Measurements from ENCODE around the gene PARM1. TPM values are rescaled to one million over a fixed set of nuclear protein-coding genes. Genes with fewer than 3 reads are reported as not detected.
A peak's percentile ranks its signal among the peaks of the same experiment; 100 is the strongest.

PARM1 gene
- total and polyA plus RNA-seq, 9 of the 15 experiments (the other 6 are each of a cell fraction or from before 2014, with no cell fraction given): 0.07 TPM; not detected in 8

GRCh38 chr4:75028196-75028854, 95.4 kb downstream of the PARM1 start:
- no peak for DNase-seq (ENCODE audit: extremely low read depth in 1 of 4, low spot score in 3 of 4)
- H3K4me1 ChIP-seq (replicated peaks in 1 of 2; ENCODE audit: control insufficient read depth in 2 of 2, insufficient read depth in 2 of 2, low read length in 2 of 2): no peaks in the 10 kb centered on the region
- no peak overlapping the region for H3K9ac ChIP-seq (ENCODE audit: insufficient read depth in 1 of 2, low read depth in 2 of 2, low read length in 2 of 2)
- no peak overlapping the region for H3K4me3 ChIP-seq
- ChIA-PET POLR2A (interaction anchor here (0.6 kb wide), 1 partner anchor 32 kb away, joined by 3 read pairs; no protein-coding TSS in a partner anchor), CTCF (ENCODE audit: low intra/inter-chr PET ratio) (no interaction called here)
- no peaks in the 10 kb centered on the region for H3K36me3 ChIP-seq (ENCODE audit: control insufficient read depth, insufficient read depth, low read length)
- no peak overlapping the region for H3K4me2 ChIP-seq (ENCODE audit: insufficient read depth, low read length)
- in situ Hi-C loops (cut with MboI): no loop called here
- H3K9me3 ChIP-seq (replicated peaks; ENCODE audit: control insufficient read depth, insufficient read depth, low read depth, low read length): no peaks in the 10 kb centered on the region
- no peak for TF ChIP-seq SIX5 (IDR thresholded peaks at IDR 0.05; ENCODE audit: borderline replicate concordance in 1 of 2, insufficient read depth in 1 of 2, low read depth in 1 of 2, low read length in 2 of 2)
- peak; percentile 20; the same call in 1 of the 2 replicates for TF ChIP-seq MAFF (IDR thresholded peaks at IDR 0.05; ENCODE audit: low read length)
- TF ChIP-seq ZNF316 (IDR thresholded peaks at IDR 0.05): peak; percentile 41; the same call in 1 of the 2 replicates
- no peak for TF ChIP-seq TRIM24 (IDR thresholded peaks at IDR 0.05)
- no peak for FAIRE-seq
- 3% methylated on average over 6 of the region's 6 CpGs for WGBS (ENCODE audit: insufficient coverage, low coverage, missing lambda C conversion rate)
- no peaks in the 10 kb centered on the region for H4K20me1 ChIP-seq (replicated peaks; ENCODE audit: control insufficient read depth, insufficient read depth, low read length)
- peaks cover 3 to 4% of the 10 kb centered on the region in 2 experiments; a peak in 2 of 5 replicates for H3K27me3 ChIP-seq (ENCODE audit: control insufficient read depth in 2 of 2, insufficient read depth in 2 of 2, low read length in 2 of 2)
- BruUV-seq (replicated peaks): no TSS peak
- ATAC-seq: no peak
- H3K9me1 ChIP-seq (ENCODE audit: control insufficient read depth, insufficient read depth, low read length): no peaks in the 10 kb centered on the region
- H3K79me2 ChIP-seq (ENCODE audit: control insufficient read depth, insufficient read depth, low read length): no peaks in the 10 kb centered on the region
- H3K27ac ChIP-seq (ENCODE audit: extremely low read depth, low read depth, low read length): no peak overlapping the region
- H2AFZ ChIP-seq (ENCODE audit: low read depth, low read length): no peak overlapping the region
- intact Hi-C loops (cut with micrococcal nuclease): no loop called here

GRCh38 chr4:75030028-75030427, 97.1 kb downstream of the PARM1 start:
- in situ Hi-C loops (cut with MboI): no loop called here
- no peak overlapping the region for H3K27ac ChIP-seq (ENCODE audit: extremely low read depth, low read depth, low read length)
- CTCF ChIA-PET (ENCODE audit: low intra/inter-chr PET ratio): no interaction called here
- H3K9ac ChIP-seq (ENCODE audit: insufficient read depth in 1 of 2, low read depth in 2 of 2, low read length in 2 of 2): no peak overlapping the region
- H3K27me3 ChIP-seq (ENCODE audit: control insufficient read depth in 2 of 2, insufficient read depth in 2 of 2, low read length in 2 of 2): peaks cover 4 to 9% of the 10 kb centered on the region in 2 experiments; a peak in 3 of 5 replicates
- POLR2A ChIA-PET: no interaction called here
- H3K4me2 ChIP-seq (ENCODE audit: insufficient read depth, low read length): no peak overlapping the region
- no peak overlapping the region for H2AFZ ChIP-seq (ENCODE audit: low read depth, low read length)
- H3K9me1 ChIP-seq (ENCODE audit: control insufficient read depth, insufficient read depth, low read length): no peaks in the 10 kb centered on the region
- H3K4me1 ChIP-seq (replicated peaks in 1 of 2; ENCODE audit: control insufficient read depth in 2 of 2, insufficient read depth in 2 of 2, low read length in 2 of 2): no peaks in the 10 kb centered on the region
- ATAC-seq (no peak), FAIRE-seq (no peak), DNase-seq (ENCODE audit: extremely low read depth in 1 of 4, low spot score in 3 of 4) (no peak)
- no peaks in the 10 kb centered on the region for H3K79me2 ChIP-seq (ENCODE audit: control insufficient read depth, insufficient read depth, low read length)
- WGBS (ENCODE audit: insufficient coverage, low coverage, missing lambda C conversion rate): 0% methylated on average over 1 of the region's 1 CpG
- H3K9me3 ChIP-seq (replicated peaks; ENCODE audit: control insufficient read depth, insufficient read depth, low read depth, low read length): no peaks in the 10 kb centered on the region
- H3K4me3 ChIP-seq: no peak overlapping the region
- no TSS peak for BruUV-seq (replicated peaks)
- intact Hi-C loops (cut with micrococcal nuclease): no loop called here
- H3K36me3 ChIP-seq (ENCODE audit: control insufficient read depth, insufficient read depth, low read length): no peaks in the 10 kb centered on the region
- H4K20me1 ChIP-seq (replicated peaks; ENCODE audit: control insufficient read depth, insufficient read depth, low read length): no peaks in the 10 kb centered on the region
- TF ChIP-seq MEF2D (tag; conservative IDR thresholded peaks at IDR 0.05; ENCODE audit: low read depth) (no peak), TCFL5 (CRISPR knock-in tag; conservative IDR thresholded peaks at IDR 0.05) (no peak), RBM34 (IDR thresholded peaks at IDR 0.05; ENCODE audit: borderline replicate concordance, insufficient read depth, low read length) (no peak), NKRF (IDR thresholded peaks at IDR 0.05; ENCODE audit: borderline replicate concordance) (no peak), PHF21A (IDR thresholded peaks at IDR 0.05; ENCODE audit: borderline replicate concordance, low read depth) (no peak), E4F1 (CRISPR knock-in tag; IDR thresholded peaks at IDR 0.05; ENCODE audit: borderline replicate concordance) (no peak), RFX7 (CRISPR knock-in tag; IDR thresholded peaks at IDR 0.05) (no peak), ZNF124 (CRISPR knock-in tag; IDR thresholded peaks at IDR 0.05) (no peak), MCM2 (IDR thresholded peaks at IDR 0.05; ENCODE audit: low read depth) (no peak)
